Sigmoid colon (tissue), 3 donors: ENCODE results near the gene ATF6B.

Experiments
- POLR2A ChIP-seq, 2 donors: fragments of 450-650 bp; IDR thresholded peaks; one replicate each; pipeline ENCODE4 v1.6.1; 2016; ENCODE audit warnings: antibody characterized with exemption in 2 of 2, mild to moderate bottlenecking in 2 of 2, moderate library complexity in 2 of 2
- TF ChIP-seq, protein P1 (sequence below), 4 experiments: fragments of 450-650 bp in 3 of 4; fragments of 200-600 bp in 1 of 4; IDR thresholded peaks; one replicate each; pipeline ENCODE4 v1.5.1; 2016 to 2019; ENCODE audit warnings: antibody characterized with exemption in 4 of 4, mild to moderate bottlenecking in 3 of 4, moderate library complexity in 2 of 4

DNA sequence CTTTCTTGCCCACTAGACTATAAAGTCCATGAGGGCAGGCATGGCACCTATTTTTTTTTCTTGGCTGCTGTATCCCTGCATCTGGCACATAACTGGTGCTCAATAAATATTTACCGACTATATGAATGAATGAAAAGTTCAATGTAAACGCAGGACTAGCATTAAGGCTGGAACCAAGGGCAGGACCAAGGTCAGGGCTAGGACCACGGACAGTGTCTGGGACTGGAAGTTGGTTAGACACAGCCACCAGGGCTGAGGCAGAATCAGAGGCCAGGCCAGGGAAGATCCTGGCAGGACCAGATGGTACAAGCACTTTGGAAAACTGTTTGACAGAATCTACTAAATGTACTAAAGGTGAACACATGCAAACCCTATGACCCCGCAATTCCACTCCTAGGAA, 22.6 kb downstream of the ATF6B start:
- TF ChIP-seq, protein P1, sequence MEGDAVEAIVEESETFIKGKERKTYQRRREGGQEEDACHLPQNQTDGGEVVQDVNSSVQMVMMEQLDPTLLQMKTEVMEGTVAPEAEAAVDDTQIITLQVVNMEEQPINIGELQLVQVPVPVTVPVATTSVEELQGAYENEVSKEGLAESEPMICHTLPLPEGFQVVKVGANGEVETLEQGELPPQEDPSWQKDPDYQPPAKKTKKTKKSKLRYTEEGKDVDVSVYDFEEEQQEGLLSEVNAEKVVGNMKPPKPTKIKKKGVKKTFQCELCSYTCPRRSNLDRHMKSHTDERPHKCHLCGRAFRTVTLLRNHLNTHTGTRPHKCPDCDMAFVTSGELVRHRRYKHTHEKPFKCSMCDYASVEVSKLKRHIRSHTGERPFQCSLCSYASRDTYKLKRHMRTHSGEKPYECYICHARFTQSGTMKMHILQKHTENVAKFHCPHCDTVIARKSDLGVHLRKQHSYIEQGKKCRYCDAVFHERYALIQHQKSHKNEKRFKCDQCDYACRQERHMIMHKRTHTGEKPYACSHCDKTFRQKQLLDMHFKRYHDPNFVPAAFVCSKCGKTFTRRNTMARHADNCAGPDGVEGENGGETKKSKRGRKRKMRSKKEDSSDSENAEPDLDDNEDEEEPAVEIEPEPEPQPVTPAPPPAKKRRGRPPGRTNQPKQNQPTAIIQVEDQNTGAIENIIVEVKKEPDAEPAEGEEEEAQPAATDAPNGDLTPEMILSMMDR (IDR thresholded peaks at IDR 0.05), result no peak
- no peak for TF ChIP-seq POLR2A (IDR thresholded peaks at IDR 0.05)
